Right lobe of liver (tissue), 4 donors: ENCODE results near the gene CBS.
"Not testable (repeated sequence)": the region's sequence is repeated elsewhere in the genome, so short reads cannot be mapped to it uniquely, and the experiment has no call there.

Source experiments
- CTCF ChIP-seq, 4 donors: fragments of 200-600 bp in 3 of 4; fragments of 450-650 bp in 1 of 4; IDR thresholded peaks; one replicate each; pipeline versions ENCODE4 v1.5.1 to v1.8.0; 2016 to 2022; ENCODE audit warnings: antibody characterized with exemption in 4 of 4, mild to moderate bottlenecking in 2 of 4
- POLR2A ChIP-seq: fragments of 450-650 bp; IDR thresholded peaks from one replicate; pipeline ENCODE4 v1.6.1; 2017; ENCODE audit warnings: antibody characterized with exemption, mild to moderate bottlenecking
- donor health status: DM: no; HTN: no; CAD: no.
- donor health status: DM: no; HTN: no; CAD: no.
- donor health status: DM: no; HTN: yes; CAD: no.

- TF ChIP-seq CTCF (IDR thresholded peaks at IDR 0.05); POLR2A: not testable (repeated sequence)
These were observed 16.5 kb upstream of the CBS start for GRCh38 chr21:43091979-43092614.
